ELR (cell line): ENCODE data around the gene ANKRD44.

Experiments
- DNase-seq: peaks from one replicate; pipeline ENCODE4 v3.0.0-alpha.2; 2015; ENCODE audit warnings: low read depth

Gene ANKRD44

DNA sequence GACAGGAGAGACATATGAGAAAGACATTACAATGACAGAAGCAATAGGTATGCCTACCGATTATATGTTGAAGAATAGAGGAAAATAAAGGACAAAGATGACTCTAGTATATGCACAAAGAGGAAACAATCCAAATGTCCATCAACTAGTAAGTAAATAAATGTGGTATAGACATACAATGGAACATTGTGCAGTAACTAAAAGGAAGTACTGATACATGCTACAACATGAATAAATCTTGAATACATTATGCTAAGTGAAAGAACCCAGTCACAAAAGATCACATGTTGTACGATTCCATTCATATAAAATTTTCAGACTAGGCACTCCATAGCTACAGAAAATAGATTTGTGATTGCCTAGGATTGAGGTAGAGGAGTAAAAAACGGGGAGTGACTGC lies 355.5 kb downstream of the ANKRD44 start:
- no peak for DNase-seq

DNA sequence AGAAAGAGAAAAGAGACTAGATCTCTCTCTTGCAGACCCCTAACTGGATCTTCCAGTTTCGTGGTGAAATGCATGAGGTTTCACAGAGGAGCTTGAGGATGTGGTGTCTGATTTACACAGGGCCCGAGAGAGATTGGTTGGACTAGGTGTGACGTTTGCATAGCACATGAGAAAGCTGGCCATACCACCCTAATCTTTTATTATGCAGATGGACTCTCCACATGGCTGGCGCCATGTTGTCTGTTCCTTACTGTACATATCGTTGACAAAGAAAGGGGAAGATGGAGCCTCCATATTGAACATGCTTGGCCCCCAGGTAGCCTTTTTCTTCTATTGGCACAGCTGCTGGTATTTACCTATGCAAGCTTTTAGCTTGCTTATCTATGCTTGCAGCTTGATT lies 356.6 kb downstream of the ANKRD44 start:
- DNase-seq = no peak

DNA sequence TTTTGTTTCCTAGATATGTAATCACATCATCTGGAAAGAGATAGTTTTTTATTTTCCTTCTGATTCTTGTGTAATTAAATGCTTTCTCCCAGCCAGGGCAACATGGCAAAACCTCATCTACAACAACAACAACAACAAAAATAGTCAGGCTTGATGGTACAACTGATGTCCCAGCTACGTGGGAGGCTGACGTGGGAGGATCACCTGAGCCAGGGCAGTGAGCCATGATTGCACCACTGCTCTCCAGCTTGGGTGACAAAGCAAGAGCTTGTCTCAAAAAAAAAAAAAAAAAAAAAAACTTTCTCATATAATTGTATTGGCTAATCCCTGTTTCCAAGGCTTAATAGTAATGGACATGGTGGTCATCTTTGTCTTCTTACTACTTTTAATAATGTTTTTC lies 357.6 kb downstream of the ANKRD44 start:
- DNase-seq = no peak

DNA sequence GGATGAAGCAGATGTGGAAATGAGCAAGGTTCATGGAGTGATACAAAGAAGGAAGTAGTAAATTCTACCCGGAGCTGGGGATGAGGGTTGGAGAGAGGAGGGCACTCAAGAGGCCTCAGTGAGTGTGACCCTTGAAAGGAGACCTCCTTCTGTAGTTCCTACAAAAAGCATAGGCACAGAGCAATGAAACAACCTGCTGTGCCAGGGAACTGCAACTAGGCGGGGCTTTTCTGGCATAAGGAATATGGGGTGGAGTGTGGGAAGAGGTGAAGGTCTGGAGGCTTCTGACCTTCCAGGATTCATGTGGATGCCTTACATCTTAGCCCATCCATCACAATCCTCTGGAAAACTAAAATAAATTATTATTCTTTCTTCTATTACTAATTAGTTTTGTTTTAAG lies 358.6 kb downstream of the ANKRD44 start:
- DNase-seq = no peak

DNA sequence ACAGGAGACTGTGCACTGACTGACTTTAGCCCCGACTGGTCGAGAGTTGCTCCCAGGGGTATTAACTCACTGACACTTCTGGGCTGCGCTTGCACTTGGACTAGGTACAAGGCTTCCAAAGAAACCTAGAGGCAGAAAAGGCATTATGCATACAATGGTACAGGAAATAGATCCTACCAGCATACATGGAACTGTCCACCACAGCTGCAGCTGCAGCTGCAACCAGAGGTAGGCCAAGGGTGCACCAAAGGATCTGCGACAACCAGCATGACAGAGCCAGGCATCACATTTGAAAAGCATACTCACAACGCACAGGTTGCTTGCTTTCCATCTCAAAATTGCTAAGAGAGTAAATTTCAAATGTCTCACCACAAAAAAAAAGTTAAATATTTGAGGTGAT lies 361.5 kb downstream of the ANKRD44 start:
- DNase-seq = no peak

DNA sequence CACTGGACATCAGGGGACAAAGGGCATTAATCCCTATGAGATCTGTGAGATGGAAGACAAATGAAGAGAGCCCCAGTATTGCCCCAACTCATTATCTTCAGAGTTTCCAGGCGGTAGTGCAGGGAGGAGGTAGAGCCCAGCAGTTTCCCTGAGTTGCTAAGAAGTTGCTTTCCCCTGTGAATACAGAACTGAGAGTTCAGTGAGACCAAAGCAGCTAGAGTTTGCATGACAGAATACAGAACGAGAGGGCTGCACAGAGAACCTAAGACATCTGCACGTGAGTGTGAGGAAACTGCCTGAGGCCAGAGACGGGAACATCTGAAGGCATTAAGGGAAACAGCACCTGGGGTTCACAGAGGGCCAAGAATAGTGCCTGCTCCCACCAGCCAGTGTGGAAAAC lies 366.0 kb downstream of the ANKRD44 start:
- DNase-seq = no peak

DNA sequence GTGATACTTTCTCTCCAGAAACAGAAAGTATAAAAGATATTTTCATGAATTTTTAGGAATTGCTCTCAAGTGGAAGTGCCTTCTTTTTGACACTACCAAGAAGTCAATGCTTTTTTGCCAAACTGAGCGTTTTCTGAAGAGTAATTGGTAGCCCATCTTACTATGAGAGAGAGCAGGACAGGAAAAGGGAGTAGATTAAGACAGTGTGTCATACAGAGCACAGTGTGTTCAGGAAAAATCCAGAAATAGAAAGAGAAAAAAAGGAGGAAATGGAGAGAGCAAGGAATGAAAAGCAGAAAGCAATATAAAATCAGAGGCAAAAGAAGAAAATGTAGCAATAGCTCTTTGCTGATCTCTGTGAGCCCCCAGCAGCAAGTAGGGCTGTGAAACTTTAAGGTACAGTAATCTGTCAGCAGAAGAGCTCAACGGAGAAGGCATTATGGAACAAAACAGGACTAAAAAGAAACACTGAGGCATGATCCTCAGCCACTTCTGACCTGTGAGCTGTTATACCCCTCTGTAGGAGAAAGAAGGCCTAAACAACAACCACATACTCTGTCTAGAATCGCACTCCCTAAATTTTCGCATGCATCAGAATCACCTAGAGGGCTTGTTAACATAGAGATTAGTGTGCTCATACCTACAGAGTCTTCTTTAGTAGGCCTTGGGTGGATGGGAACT lies 369.0 kb downstream of the ANKRD44 start:
- no peak for DNase-seq

DNA sequence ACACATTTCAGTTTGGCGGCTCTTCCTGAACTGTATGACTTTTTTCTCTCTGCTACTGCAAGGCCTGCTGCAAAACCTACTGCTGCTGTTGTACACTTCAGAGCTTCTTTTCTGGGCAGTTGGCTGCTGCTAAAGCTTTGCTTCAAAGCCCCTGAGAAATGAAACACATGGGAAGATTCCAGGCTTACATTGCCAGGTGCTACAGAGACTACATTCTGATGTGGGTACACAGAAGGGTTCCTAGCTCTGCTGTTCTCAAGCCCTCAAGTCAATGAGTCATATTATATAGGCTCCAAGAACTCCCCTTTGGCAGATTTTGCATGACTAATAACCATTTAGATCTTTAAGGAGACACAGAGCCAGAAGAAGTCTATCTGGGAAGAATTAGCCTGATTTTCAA lies 371.2 kb downstream of the ANKRD44 start:
- DNase-seq = peak; percentile 86
